Activated T-helper 17 cell treated with anti-CD3 and anti-CD28 coated beads, Interleukin-2, amount 50 U/mL, for 72 hours (primary cell): Measurements from ENCODE around the gene MTX1. TPM values are rescaled to one million over a fixed set of nuclear protein-coding genes. Genes with fewer than 3 reads are reported as not detected.
"Not testable (repeated sequence)": the region's sequence is repeated elsewhere in the genome, so short reads cannot be mapped to it uniquely, and the experiment has no call there.

Experiments
- ATAC-seq: fragments of 150-1000 bp; cut with Tn5 transposase; replicated peaks from 2 replicates; pipeline ENCODE4 v1.10.0; 2021; ENCODE audit warnings: mild to moderate bottlenecking, moderate library complexity
- H3K27ac Mint-ChIP-seq: one replicate; pipeline ENCODE4 v1.8.0; 2022; ENCODE audit warnings: mixed read lengths
- H3K27me3 Mint-ChIP-seq: one replicate; pipeline ENCODE4 v1.8.0; 2022; ENCODE audit warnings: mixed read lengths
- H3K36me3 Mint-ChIP-seq: one replicate; pipeline ENCODE4 v1.8.0; 2022; ENCODE audit warnings: low read depth, mild to moderate bottlenecking, mixed read lengths
- H3K4me1 Mint-ChIP-seq: one replicate; pipeline ENCODE4 v1.8.0; 2022; ENCODE audit warnings: mixed read lengths
- H3K4me3 Mint-ChIP-seq: one replicate; pipeline ENCODE4 v1.8.0; 2022; ENCODE audit warnings: mild to moderate bottlenecking, mixed read lengths
- H3K9me3 Mint-ChIP-seq: one replicate; pipeline ENCODE4 v1.8.0; 2022; ENCODE audit warnings: mixed read lengths
- total RNA-seq, 2 donors: library from RNA; stranded (reverse); gene quantifications; one replicate each; pipeline ENCODE4 v1.2.3, GENCODE V29; 2022

MTX1 gene
- total RNA-seq, 2 donors from 2014 or later, result 31.3 to 59.9 TPM

DNA sequence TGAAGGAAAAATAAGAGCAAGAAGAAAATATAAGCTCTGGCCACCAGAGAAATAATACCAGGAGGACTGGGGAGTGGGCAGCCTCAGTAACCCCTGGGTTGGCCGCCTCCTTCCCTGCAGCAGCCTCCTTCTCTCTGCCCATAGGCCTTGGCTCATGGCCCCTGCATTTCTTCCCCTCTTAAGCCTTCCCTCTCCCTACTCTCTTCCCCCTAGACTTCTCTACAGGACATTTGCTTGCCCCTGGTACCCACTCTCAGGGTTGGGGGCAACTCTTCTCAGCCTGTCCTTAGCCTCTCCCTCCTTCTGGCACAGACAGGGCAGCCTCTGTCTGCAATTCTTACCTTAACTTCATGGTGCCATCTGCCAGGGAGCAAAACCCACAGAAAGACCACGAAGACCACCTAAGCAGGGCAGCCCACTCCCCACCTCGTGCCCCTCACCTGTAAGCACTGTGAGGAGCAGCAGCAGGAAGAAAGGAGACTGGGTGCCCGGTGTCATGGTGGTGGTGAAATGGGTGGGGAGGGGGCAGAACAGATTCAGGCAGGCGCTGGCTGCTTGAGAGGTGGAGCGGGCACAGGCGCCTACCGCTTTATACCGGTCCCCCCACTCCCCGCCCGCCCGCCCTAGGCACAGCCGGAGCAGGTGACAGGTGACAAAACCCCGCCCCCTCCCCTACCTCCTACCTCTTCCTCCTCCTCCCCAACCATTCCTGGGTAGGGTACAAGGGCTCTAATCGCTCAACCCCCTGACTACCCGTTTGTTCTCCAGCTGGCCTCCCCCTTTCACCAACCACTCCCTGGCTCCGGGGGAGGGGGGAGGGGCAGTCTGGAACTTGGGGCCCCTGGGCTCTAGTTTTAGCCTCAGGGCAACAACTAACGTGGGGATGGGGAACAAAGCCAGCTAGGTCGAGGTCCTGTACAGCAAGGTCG lies 15.9 kb upstream of the MTX1 start:
- H3K36me3 Mint-ChIP-seq, result peaks cover 30% of the 10 kb centered on the region
- H3K4me3 Mint-ChIP-seq, result peak overlapping the region; percentile 98
- peaks cover 22% of the 10 kb centered on the region for H3K4me1 Mint-ChIP-seq
- H3K9me3 Mint-ChIP-seq, result no peaks in the 10 kb centered on the region
- H3K27ac Mint-ChIP-seq, result peak overlapping the region; percentile 99
- H3K27me3 Mint-ChIP-seq, result no peaks in the 10 kb centered on the region
- ATAC-seq, result peak; percentile 7

GRCh38 chr1:155193275-155193990 lies 15.1 kb upstream of the MTX1 start:
- Mint-ChIP-seq H3K4me1 (peaks cover 16% of the 10 kb centered on the region), H3K27me3 (no peaks in the 10 kb centered on the region)

GRCh38 chr1:155193991-155194240 lies 14.6 kb upstream of the MTX1 start:
- Mint-ChIP-seq H3K36me3 (peaks cover 30% of the 10 kb centered on the region), H3K4me1 (peaks cover 16% of the 10 kb centered on the region), H3K4me3 (peak overlapping the region; percentile 98), H3K27ac (peak overlapping the region; percentile 99)
- not testable (repeated sequence) for H3K9me3 Mint-ChIP-seq, H3K27me3 Mint-ChIP-seq, ATAC-seq

More at GRCh38 chr1:155193275-155193990, 15.1 kb upstream of the MTX1 start:
- peak overlapping the region; percentile 99 for H3K27ac Mint-ChIP-seq
- peak overlapping the region; percentile 98 for H3K4me3 Mint-ChIP-seq
- ATAC-seq, result peak; percentile 69
- no peaks in the 10 kb centered on the region for H3K9me3 Mint-ChIP-seq
- peaks cover 30% of the 10 kb centered on the region for H3K36me3 Mint-ChIP-seq

- ATAC-seq, result no peak
- Mint-ChIP-seq H3K9me3 (no peaks in the 10 kb centered on the region), H3K4me3 (peak overlapping the region; percentile 98), H3K27ac (peak overlapping the region; percentile 99), H3K36me3 (peaks cover 30% of the 10 kb centered on the region), H3K4me1 (peaks cover 16% of the 10 kb centered on the region), H3K27me3 (no peaks in the 10 kb centered on the region)
These were observed 13.0 kb upstream of the MTX1 start for GRCh38 chr1:155195201-155196102.

DNA sequence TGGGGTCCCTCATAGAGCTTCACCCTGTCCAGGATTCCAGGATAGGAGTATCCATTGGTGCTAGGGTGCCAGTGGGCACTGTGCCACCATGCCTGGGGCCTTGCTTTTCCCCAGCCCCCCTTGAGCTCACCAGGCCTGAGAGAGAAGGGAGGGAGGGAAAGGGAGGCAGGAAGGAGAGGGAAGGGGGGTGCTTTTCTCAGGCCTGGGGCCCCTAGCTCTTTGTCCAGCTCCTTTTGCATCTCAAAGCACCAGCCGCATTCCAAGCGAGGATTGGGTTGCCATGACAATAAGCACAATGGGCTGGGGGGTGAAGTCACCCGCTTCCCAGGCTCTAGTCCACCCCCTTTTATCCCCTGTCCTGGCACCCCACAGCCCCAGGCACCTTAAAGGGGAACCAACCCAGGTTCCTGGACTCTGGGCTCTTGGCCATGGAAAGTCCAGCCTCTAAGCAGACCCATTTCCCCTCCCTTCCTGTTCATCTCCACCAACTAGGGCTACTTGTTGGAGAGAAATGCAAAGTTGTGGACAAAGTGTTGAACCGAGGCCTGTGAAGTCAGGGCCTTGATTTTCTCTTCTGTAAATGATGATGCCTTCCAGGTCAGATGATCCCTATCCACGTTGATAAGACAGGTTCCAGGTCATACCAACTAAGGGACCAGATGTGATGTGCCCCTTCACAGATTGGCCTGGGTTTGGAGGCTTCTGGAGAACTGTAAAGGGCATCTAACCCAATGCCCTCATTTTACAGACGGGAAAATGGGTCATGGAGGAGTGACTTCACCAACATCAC lies 12.2 kb upstream of the MTX1 start:
- Mint-ChIP-seq H3K9me3 (no peaks in the 10 kb centered on the region), H3K36me3 (peaks cover 30% of the 10 kb centered on the region), H3K4me1 (peaks cover 16% of the 10 kb centered on the region), H3K27me3 (no peaks in the 10 kb centered on the region), H3K4me3 (peak overlapping the region; percentile 98), H3K27ac (peak overlapping the region; percentile 54)
- no peak for ATAC-seq

GRCh38 chr1:155196893-155197638 lies 11.4 kb upstream of the MTX1 start:
- no peak for ATAC-seq
- H3K4me1 Mint-ChIP-seq, result peaks cover 13% of the 10 kb centered on the region
- H3K4me3 Mint-ChIP-seq, result peak overlapping the region; percentile 98
- H3K9me3 Mint-ChIP-seq, result no peaks in the 10 kb centered on the region
- no peaks in the 10 kb centered on the region for H3K27me3 Mint-ChIP-seq
- peak overlapping the region; percentile 54 for H3K27ac Mint-ChIP-seq
- H3K36me3 Mint-ChIP-seq, result peaks cover 30% of the 10 kb centered on the region

- no peak for ATAC-seq
- Mint-ChIP-seq H3K36me3 (peaks cover 30% of the 10 kb centered on the region), H3K27me3 (no peaks in the 10 kb centered on the region), H3K9me3 (no peaks in the 10 kb centered on the region), H3K27ac (peak overlapping the region; percentile 46), H3K4me1 (peaks cover 8% of the 10 kb centered on the region), H3K4me3 (no peak overlapping the region)
These were observed 10.5 kb upstream of the MTX1 start for GRCh38 chr1:155197901-155198546.

DNA sequence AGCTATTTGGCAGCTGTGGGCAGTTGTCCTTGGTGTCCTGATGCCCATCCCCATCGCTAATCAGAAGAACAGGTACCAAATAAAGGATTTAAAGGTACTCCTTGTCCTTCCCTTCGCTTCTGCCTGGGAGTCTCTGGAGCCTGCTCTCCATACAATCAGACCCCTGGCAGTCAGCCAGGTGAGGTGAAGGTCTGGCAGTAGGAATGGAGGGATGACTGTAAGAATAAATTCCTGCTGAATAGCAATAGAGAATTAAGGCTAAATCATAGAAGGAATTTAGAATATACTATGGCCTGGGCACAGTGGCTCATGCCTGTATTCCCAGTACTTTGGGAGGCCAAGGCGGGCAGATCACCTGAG lies 10.0 kb upstream of the MTX1 start:
- Mint-ChIP-seq H3K4me1 (peaks cover 4% of the 10 kb centered on the region), H3K27me3 (no peaks in the 10 kb centered on the region), H3K4me3 (no peak overlapping the region), H3K36me3 (peaks cover 26% of the 10 kb centered on the region), H3K27ac (peak overlapping the region; percentile 46), H3K9me3 (no peaks in the 10 kb centered on the region)
- no peak for ATAC-seq

- no peaks in the 10 kb centered on the region for H3K27me3 Mint-ChIP-seq
- H3K36me3 Mint-ChIP-seq, result peaks cover 13% of the 10 kb centered on the region
- no peaks in the 10 kb centered on the region for H3K4me1 Mint-ChIP-seq
- no peaks in the 10 kb centered on the region for H3K9me3 Mint-ChIP-seq
- H3K27ac Mint-ChIP-seq, result no peak overlapping the region
- no peak for ATAC-seq
- no peak overlapping the region for H3K4me3 Mint-ChIP-seq
These were observed 8.7 kb upstream of the MTX1 start for GRCh38 chr1:155199792-155200191.

DNA sequence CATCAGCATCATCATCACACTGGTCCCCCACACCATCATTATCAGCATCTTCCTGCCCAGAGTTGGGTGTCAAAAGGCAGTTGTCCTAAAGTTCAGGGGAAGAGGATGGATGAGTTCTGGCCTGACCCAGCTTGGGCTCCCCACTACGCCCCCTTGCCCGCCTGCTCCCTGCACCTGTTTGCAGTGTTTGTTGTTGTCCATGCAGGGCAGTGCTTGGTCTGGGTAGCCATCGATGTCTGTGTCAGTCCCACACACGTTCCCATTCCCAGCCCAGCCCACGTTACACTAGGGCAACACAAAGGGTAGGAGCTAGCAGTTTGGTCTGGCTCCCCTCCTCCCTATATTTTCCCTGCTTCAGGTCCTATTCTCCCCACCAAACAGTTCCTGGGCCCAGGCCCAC lies 7.6 kb upstream of the MTX1 start:
- Mint-ChIP-seq H3K9me3 (no peaks in the 10 kb centered on the region), H3K27me3 (no peaks in the 10 kb centered on the region), H3K36me3 (peaks cover 7% of the 10 kb centered on the region), H3K27ac (no peak overlapping the region), H3K4me3 (no peak overlapping the region), H3K4me1 (no peaks in the 10 kb centered on the region)
- no peak for ATAC-seq

DNA sequence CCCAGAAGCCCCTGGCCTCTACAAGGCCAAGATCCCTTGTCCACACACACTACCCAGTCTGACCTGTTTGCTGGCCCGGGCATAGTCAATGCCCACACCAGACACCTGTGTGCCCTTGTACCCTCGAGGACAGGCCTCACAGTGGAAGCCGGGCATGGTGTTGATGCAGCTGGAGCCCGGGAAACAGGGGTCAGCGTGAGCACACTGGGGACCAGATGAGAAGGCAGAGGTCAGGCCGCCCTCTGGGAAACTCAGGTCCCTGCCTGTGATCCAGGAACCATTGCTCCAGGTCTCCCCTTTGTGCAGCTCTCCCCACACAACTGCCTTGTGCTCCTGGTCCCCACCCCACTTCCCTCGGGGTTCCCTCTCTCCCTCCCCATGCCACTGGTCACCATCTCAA lies 6.3 kb upstream of the MTX1 start:
- no peak for ATAC-seq
- Mint-ChIP-seq H3K4me3 (no peak overlapping the region), H3K4me1 (peaks cover 7% of the 10 kb centered on the region), H3K9me3 (no peaks in the 10 kb centered on the region), H3K27ac (no peak overlapping the region), H3K36me3 (peaks cover under 1% of the 10 kb centered on the region), H3K27me3 (no peaks in the 10 kb centered on the region)

DNA sequence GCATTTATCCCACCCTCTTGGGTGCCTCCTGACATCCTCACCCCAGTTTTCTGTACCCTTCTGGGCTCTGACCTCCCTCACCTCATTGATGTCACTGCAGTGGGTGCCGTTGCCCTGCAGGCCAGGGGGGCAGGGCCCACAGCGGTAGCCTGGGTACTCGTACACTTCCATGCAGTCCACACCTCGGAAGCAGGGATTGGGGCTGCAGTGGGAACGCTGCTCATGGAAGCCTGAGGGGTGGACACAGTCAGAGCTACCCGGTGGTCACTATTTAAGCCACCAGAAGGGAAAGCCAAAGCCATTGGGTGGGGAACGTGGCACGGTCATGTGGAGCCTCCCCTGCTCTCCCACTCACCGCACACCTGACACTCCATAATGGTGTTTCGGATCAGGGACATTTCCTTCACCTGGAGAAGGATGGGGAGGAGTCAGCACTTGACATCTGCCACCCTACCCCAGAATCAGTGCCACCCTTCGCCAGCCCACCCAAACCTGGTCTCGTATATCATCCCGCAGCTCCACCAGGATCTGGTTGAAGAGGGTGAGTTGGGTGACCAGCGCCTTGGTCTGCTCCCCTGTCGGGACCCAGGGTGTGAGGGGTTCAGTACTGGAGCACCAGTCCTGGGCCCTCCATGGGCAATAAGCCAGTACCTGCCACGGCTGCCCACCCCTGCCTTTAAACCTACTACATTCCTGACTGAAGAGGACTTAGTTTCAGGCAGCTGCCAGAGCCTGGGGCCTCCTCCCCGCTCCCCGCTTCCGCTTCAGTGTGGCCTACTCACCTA lies 5.6 kb upstream of the MTX1 start:
- H3K4me3 Mint-ChIP-seq, result no peak overlapping the region
- no peaks in the 10 kb centered on the region for H3K9me3 Mint-ChIP-seq
- no peaks in the 10 kb centered on the region for H3K36me3 Mint-ChIP-seq
- ATAC-seq, result no peak
- no peaks in the 10 kb centered on the region for H3K27me3 Mint-ChIP-seq
- peaks cover 13% of the 10 kb centered on the region for H3K4me1 Mint-ChIP-seq
- H3K27ac Mint-ChIP-seq, result no peak overlapping the region
